ENCODE results near the gene CAMK1.

The CAMK1 gene

DNA sequence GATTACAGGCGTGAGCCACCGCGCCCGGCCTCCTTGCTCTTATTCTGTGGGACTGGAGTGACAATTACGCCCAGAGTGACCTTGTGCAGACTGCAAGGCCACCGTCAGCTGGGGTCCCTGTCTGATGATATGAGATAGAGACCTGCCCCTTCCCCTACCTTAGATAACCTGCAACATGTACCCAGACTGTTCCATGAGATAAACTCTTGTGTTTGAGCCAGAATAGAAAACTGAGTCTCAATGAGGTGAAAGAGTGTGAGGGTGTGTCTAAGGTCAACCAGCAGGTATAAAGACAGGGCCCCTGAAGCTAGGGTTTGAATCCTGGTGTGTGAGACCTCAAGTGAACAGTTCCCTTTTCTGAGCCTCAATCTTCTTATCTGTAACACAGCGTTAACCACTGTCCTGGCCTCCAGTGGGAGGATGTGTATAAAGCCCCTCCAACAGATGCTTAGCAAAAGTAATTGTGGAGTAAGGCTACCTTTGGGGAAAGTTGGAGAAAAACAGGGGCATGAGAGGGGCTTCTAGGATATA, 16.5 kb upstream of the CAMK1 start:
- no peak overlapping the region for H3K4me3 ChIP-seq (ENCODE audit: low read depth, low read length)
- TF ChIP-seq CTCF (IDR thresholded peaks at IDR 0.05; ENCODE audit: borderline replicate concordance, insufficient read depth, low read depth, low read length): no peak

DNA sequence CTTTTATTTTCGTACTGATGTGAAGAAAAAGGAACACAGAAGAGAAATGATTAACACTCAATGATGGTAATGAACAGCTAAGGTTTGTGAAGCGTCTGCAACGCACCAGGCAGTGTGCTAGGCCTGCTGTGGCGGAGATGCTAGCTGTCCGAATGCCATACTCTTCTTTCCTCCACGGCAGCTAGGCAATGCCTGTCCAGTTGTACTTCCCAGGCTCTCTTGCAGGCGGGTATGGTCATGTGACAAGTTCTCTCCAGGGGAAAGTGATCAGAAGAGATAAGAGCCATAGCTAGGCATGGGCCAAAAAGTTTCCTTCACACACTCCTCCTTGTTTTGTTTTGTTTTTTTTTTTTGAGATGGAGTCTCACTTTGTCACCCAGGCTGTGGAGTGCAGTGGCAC, 15.9 kb upstream of the CAMK1 start:
- TF ChIP-seq CTCF (IDR thresholded peaks at IDR 0.05; ENCODE audit: borderline replicate concordance, insufficient read depth, low read depth, low read length): no peak
- no peak overlapping the region for H3K4me3 ChIP-seq (ENCODE audit: low read depth, low read length)

DNA sequence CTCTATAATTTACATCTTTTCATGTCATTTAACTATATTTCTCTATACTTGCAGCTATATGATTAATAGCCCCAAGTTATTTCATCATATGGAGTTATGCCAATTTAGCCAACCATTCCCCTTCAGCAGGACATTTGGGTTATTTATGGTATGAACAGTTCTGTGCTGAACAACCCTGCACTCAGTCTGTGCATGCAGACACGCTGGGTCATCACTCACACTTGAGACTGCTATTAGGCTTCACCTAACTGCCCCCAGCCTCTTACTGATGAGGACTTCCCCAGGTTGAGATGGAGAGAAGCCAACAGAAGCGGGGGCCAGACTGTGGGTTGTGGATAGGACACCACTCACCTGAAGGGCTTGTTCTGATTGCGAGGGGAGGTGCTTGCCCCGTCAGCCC, 15.2 kb upstream of the CAMK1 start:
- no peak for TF ChIP-seq CTCF (IDR thresholded peaks at IDR 0.05; ENCODE audit: borderline replicate concordance, insufficient read depth, low read depth, low read length)
- no peak overlapping the region for H3K4me3 ChIP-seq (ENCODE audit: low read depth, low read length)

DNA sequence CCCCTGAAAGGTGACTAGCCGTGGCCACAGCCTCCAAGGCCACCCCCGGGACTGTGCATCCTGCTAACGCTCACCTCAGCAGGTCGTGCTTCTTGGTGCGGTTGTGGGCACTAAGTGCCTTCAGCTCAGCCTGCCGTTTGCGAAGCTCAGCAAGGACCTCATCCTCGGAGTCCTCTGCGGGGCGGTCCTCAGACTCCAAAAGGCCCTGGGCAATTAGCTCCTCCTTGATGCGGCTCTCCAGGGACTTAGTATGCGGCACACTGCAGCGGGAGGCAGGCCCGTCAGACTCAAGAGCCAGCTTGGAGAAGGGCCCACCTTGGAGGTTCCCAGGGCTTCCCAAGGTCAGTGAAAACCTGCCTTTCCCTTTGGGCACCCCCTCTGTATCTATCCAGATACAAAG, 14.2 kb upstream of the CAMK1 start:
- H3K4me3 ChIP-seq (ENCODE audit: low read depth, low read length): no peak overlapping the region
- no peak for TF ChIP-seq CTCF (IDR thresholded peaks at IDR 0.05; ENCODE audit: borderline replicate concordance, insufficient read depth, low read depth, low read length)

- no peak overlapping the region for H3K4me3 ChIP-seq (ENCODE audit: low read depth, low read length)
- TF ChIP-seq CTCF (IDR thresholded peaks at IDR 0.05; ENCODE audit: borderline replicate concordance, insufficient read depth, low read depth, low read length): peak; percentile 24; the same call in 1 of the 2 replicates
Measured at GRCh38 chr3:9782770-9783169, 13.0 kb upstream of the CAMK1 start.

GRCh38 chr3:9781978-9782603, 12.3 kb upstream of the CAMK1 start:
- H3K4me3 ChIP-seq (ENCODE audit: low read depth, low read length): no peak overlapping the region
- no peak for TF ChIP-seq CTCF (IDR thresholded peaks at IDR 0.05; ENCODE audit: borderline replicate concordance, insufficient read depth, low read depth, low read length)

GRCh38 chr3:9781551-9781950, 11.8 kb upstream of the CAMK1 start:
- no peak for TF ChIP-seq CTCF (IDR thresholded peaks at IDR 0.05; ENCODE audit: borderline replicate concordance, insufficient read depth, low read depth, low read length)
- H3K4me3 ChIP-seq (ENCODE audit: low read depth, low read length): no peak overlapping the region

All from GM12875 (cell line).